ENCODE measurements around the gene ZPBP2. TPM values are rescaled to one million over a fixed set of nuclear protein-coding genes. Genes with fewer than 3 reads are reported as not detected.
A peak's percentile ranks its signal among the peaks of the same experiment; 100 is the strongest.
"Not testable (repeated sequence)": the region's sequence is repeated elsewhere in the genome, so short reads cannot be mapped to it uniquely, and the experiment has no call there.

Gene ZPBP2
- polyA plus RNA-seq, 1 donor = 0.03 TPM

- Histone ChIP-seq H3K4me1 (ENCODE audit: control insufficient read depth, insufficient read depth, low read length) (no peaks in the 10 kb centered on the region), H3K4me3 (ENCODE audit: low read length) (no peak overlapping the region), H3K27ac (ENCODE audit: low read length) (no peak overlapping the region), H3K36me3 (ENCODE audit: control insufficient read depth, insufficient read depth, low read length) (no peaks in the 10 kb centered on the region), H3K9me3 (ENCODE audit: control insufficient read depth, low read depth, low read length) (no peaks in the 10 kb centered on the region), H3K27me3 (ENCODE audit: control insufficient read depth, insufficient read depth, low read length) (peaks cover 7% of the 10 kb centered on the region)
- DNase-seq = no peak
- no CpG with 5 or more reads among the region's 2 CpGs for WGBS (ENCODE audit: insufficient coverage, low lambda C conversion rate)
Measured at GRCh38 chr17:39854909-39855308, 13.1 kb upstream of the ZPBP2 start.

GRCh38 chr17:39855911-39856649 lies 11.9 kb upstream of the ZPBP2 start:
- WGBS (ENCODE audit: insufficient coverage, low lambda C conversion rate) = no CpG with 5 or more reads among the region's 9 CpGs
- H3K9me3 ChIP-seq (ENCODE audit: control insufficient read depth, low read depth, low read length); H3K36me3 ChIP-seq (ENCODE audit: control insufficient read depth, insufficient read depth, low read length); H3K4me1 ChIP-seq (ENCODE audit: control insufficient read depth, insufficient read depth, low read length); H3K4me3 ChIP-seq (ENCODE audit: low read length); DNase-seq; H3K27ac ChIP-seq (ENCODE audit: low read length): not testable (repeated sequence)
- H3K27me3 ChIP-seq (ENCODE audit: control insufficient read depth, insufficient read depth, low read length) = peaks cover 12% of the 10 kb centered on the region

DNA sequence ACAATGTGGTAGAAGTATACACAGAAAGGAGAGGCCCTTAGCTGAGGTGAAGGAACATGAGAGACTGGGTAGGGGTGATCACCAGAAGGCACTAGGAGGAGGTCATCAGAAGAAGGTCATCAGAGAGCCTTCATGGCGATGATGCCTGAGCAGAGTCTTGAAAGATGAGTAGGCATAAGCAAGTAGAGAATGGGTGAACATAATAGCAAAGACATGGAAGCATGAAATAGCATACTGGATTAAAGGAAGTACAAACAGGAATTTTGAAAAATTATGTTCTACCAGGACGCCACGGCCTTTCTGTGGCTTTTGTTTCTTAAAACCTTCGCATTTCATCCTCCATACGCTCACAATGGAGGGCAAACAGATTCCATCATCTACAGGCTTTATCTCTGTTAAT lies 6.8 kb upstream of the ZPBP2 start:
- Histone ChIP-seq H3K36me3 (ENCODE audit: control insufficient read depth, insufficient read depth, low read length) (no peaks in the 10 kb centered on the region), H3K9me3 (ENCODE audit: control insufficient read depth, low read depth, low read length) (peaks cover 2% of the 10 kb centered on the region), H3K27me3 (ENCODE audit: control insufficient read depth, insufficient read depth, low read length) (peaks cover 42% of the 10 kb centered on the region), H3K27ac (ENCODE audit: low read length) (no peak overlapping the region), H3K4me3 (ENCODE audit: low read length) (no peak overlapping the region), H3K4me1 (ENCODE audit: control insufficient read depth, insufficient read depth, low read length) (peaks cover 4% of the 10 kb centered on the region)
- no peak for DNase-seq
- 94% methylated on average over 5 of the region's 5 CpGs for WGBS (ENCODE audit: insufficient coverage, low lambda C conversion rate)

DNA sequence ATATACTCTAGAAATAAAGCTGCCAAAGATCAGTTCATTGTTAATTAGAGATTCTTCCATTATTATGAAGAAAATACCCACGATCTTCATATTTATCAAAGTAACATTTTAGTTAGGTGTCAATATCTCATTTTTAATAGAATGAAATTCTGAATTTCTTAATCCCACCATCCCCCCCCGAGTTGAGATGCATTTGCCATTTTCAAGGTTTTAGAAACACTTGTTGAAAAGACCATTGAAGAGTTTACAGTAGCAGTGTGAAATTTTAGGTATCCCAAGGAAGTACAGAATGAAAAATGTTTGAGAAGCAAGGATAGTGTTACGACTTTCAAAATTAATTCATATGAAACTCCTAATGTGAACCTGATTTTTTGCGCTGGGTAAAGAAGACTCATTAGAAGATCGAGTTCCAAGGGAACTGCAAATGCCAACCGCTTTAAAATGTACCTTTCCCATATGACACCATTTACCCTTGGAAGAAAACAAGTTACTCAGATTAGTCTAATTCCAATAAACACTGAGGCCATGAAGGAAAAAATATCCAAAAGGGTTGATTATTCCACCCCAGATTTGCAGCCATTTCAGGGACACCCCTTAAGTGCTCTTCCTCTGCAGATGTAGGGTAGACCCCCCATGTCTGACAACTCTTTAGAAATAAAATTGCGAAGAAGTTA lies 4.6 kb upstream of the ZPBP2 start:
- DNase-seq = no peak
- H3K27me3 ChIP-seq (ENCODE audit: control insufficient read depth, insufficient read depth, low read length) = peaks cover 59% of the 10 kb centered on the region
- no peak overlapping the region for H3K27ac ChIP-seq (ENCODE audit: low read length)
- peaks cover 10% of the 10 kb centered on the region for H3K9me3 ChIP-seq (ENCODE audit: control insufficient read depth, low read depth, low read length)
- 74% methylated on average over 3 of the region's 7 CpGs for WGBS (ENCODE audit: insufficient coverage, low lambda C conversion rate)
- H3K36me3 ChIP-seq (ENCODE audit: control insufficient read depth, insufficient read depth, low read length) = no peaks in the 10 kb centered on the region
- no peak overlapping the region for H3K4me3 ChIP-seq (ENCODE audit: low read length)
- H3K4me1 ChIP-seq (ENCODE audit: control insufficient read depth, insufficient read depth, low read length) = peaks cover 4% of the 10 kb centered on the region

GRCh38 chr17:39863918-39864746 lies 3.9 kb upstream of the ZPBP2 start, which contains the start of gene IKZF3:
TSS of gene IKZF3 (minus strand) at chr17:39864312. CDS start at chr17:39864126, 186 bp downstream.
- WGBS (ENCODE audit: insufficient coverage, low lambda C conversion rate) = 0% methylated on average over 1 of the region's 50 CpGs
- Histone ChIP-seq H3K4me3 (ENCODE audit: low read length) (no peak within 1 kb of the TSS), H3K4me1 (ENCODE audit: control insufficient read depth, insufficient read depth, low read length) (peaks cover 4% of the 10 kb centered on the region), H3K9me3 (ENCODE audit: control insufficient read depth, low read depth, low read length) (peaks cover 13% of the 10 kb centered on the region), H3K27me3 (ENCODE audit: control insufficient read depth, insufficient read depth, low read length) (peaks cover 66% of the 10 kb centered on the region), H3K27ac (ENCODE audit: low read length) (no peak within 1 kb of the TSS), H3K36me3 (ENCODE audit: control insufficient read depth, insufficient read depth, low read length) (no peaks in the 10 kb centered on the region)
- peak; percentile 47 to 78 for DNase-seq

GRCh38 chr17:39866013-39866730 lies 1.8 kb upstream of the ZPBP2 start:
- H3K4me3 ChIP-seq (ENCODE audit: low read length) = no peak overlapping the region
- peaks cover 60% of the 10 kb centered on the region for H3K27me3 ChIP-seq (ENCODE audit: control insufficient read depth, insufficient read depth, low read length)
- H3K9me3 ChIP-seq (ENCODE audit: control insufficient read depth, low read depth, low read length) = peaks cover 13% of the 10 kb centered on the region
- H3K4me1 ChIP-seq (ENCODE audit: control insufficient read depth, insufficient read depth, low read length) = peaks cover 4% of the 10 kb centered on the region
- H3K27ac ChIP-seq (ENCODE audit: low read length) = no peak overlapping the region
- no peak for DNase-seq
- WGBS (ENCODE audit: insufficient coverage, low lambda C conversion rate) = 67% methylated on average over 3 of the region's 8 CpGs
- H3K36me3 ChIP-seq (ENCODE audit: control insufficient read depth, insufficient read depth, low read length) = no peaks in the 10 kb centered on the region

- Histone ChIP-seq H3K27me3 (ENCODE audit: control insufficient read depth, insufficient read depth, low read length) (peaks cover 53% of the 10 kb centered on the region), H3K27ac (ENCODE audit: low read length) (no peak overlapping the region), H3K36me3 (ENCODE audit: control insufficient read depth, insufficient read depth, low read length) (no peaks in the 10 kb centered on the region), H3K9me3 (ENCODE audit: control insufficient read depth, low read depth, low read length) (peaks cover 13% of the 10 kb centered on the region), H3K4me1 (ENCODE audit: control insufficient read depth, insufficient read depth, low read length) (peaks cover 4% of the 10 kb centered on the region), H3K4me3 (ENCODE audit: low read length) (no peak overlapping the region)
- no CpG with 5 or more reads among the region's 21 CpGs for WGBS (ENCODE audit: insufficient coverage, low lambda C conversion rate)
- no peak for DNase-seq
Measured at GRCh38 chr17:39867084-39867879, 720 bp upstream of the ZPBP2 start.

GRCh38 chr17:39868554-39868942 lies 546 bp downstream of the ZPBP2 start:
- Histone ChIP-seq H3K36me3 (ENCODE audit: control insufficient read depth, insufficient read depth, low read length) (no peaks in the 10 kb centered on the region), H3K4me3 (ENCODE audit: low read length) (no peak overlapping the region), H3K4me1 (ENCODE audit: control insufficient read depth, insufficient read depth, low read length) (peaks cover 4% of the 10 kb centered on the region), H3K27ac (ENCODE audit: low read length) (no peak overlapping the region), H3K27me3 (ENCODE audit: control insufficient read depth, insufficient read depth, low read length) (peaks cover 48% of the 10 kb centered on the region), H3K9me3 (ENCODE audit: control insufficient read depth, low read depth, low read length) (peaks cover 13% of the 10 kb centered on the region)
- WGBS (ENCODE audit: insufficient coverage, low lambda C conversion rate) = no CpG with 5 or more reads among the region's 17 CpGs
- DNase-seq = no peak

GRCh38 chr17:39870776-39871175 lies 2.8 kb downstream of the ZPBP2 start:
- Histone ChIP-seq H3K27me3 (ENCODE audit: control insufficient read depth, insufficient read depth, low read length) (peaks cover 30% of the 10 kb centered on the region), H3K36me3 (ENCODE audit: control insufficient read depth, insufficient read depth, low read length) (no peaks in the 10 kb centered on the region), H3K27ac (ENCODE audit: low read length) (no peak overlapping the region), H3K4me3 (ENCODE audit: low read length) (no peak overlapping the region), H3K9me3 (ENCODE audit: control insufficient read depth, low read depth, low read length) (peaks cover 11% of the 10 kb centered on the region), H3K4me1 (ENCODE audit: control insufficient read depth, insufficient read depth, low read length) (no peaks in the 10 kb centered on the region)
- no CpG with 5 or more reads among the region's 1 CpG for WGBS (ENCODE audit: insufficient coverage, low lambda C conversion rate)
- DNase-seq = no peak
